GM12873 (cell line): ENCODE measurements around the gene ADGRA1.

Source experiments
- CTCF ChIP-seq: IDR thresholded peaks from 2 replicates; pipeline ENCODE4 v1.5.1; 2012; ENCODE audit warnings: low read depth, mild to moderate bottlenecking, moderate library complexity, low read length, control low read depth; ENCODE audit not compliant: insufficient read depth; ENCODE audit errors: missing control alignments

ADGRA1 gene

DNA sequence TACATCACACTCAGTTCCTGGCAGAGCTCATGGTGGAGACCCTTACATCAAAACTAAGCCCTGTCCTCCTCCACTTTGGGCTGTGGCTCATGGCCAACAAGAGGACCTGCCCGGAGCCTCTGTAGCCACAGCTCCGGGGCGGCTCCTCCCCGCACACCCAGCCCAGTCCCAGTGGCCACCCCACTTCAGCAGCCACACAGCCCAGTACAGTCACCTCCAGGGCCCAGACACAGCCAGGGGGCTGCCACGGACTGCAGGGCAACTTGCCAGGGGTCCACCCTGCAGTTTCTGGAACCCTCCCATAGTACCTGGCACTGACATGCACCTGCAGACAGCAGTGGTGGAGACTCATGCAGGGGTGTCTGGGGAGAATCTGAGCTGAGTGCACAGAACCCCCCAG, 11.8 kb downstream of the ADGRA1 start:
- TF ChIP-seq CTCF: no peak

- TF ChIP-seq CTCF: no peak
Observed at GRCh38 chr10:133100186-133100585, 12.5 kb downstream of the ADGRA1 start.

DNA sequence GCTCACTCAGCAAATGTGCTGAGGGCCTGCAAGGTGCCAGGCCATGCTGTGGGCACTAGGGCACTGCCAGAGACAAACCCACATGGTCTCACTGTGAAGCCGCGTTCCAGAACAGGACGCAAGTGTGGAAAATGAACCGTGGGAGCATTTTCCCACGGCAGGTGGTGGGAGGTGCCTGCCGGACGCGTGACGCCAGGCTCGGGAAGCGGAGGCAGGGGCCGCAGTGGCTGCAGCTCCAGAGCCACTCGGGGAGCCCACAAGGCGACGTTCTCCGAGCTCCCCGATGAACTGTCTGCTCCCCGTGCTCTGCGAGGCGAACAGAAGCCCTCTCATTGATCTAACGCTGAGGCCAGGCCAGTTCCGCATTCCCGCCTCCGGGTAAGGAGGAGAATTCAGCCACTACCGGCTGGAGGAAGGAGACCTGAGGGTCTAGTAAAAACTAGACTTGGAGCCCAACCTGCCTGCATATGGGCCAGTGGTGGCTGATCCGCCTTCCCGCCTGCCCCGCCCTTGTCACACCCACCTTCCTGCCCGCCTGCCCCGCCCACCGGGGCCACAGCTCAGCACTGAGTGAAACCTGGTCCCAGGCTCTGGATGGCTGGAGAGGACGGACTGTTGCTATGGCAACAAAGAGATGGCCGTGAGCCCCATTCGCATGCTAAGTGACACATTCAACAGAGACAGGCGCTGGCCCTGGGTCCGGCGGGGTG, 13.1 kb downstream of the ADGRA1 start:
- no peak for TF ChIP-seq CTCF

DNA sequence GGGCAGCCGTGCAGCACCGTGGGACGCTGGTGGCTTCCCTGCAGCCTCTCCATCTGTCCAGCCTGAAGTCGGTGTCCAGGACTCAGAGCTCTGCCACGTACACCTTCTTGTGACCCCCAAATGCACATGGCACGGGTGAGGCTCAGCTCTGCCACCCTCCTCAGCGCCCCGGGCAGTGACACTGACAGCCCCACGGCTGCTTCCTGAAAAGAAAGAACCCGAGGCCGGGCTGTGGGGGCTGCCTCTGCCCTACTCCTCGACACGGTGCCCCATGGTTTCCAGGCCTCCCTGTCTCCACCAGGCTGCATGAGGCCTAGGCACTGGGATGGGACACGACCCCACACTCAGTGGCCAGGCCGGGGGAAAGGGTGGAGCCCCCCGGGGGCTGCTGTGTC, 13.7 kb downstream of the ADGRA1 start:
- no peak for TF ChIP-seq CTCF

GRCh38 chr10:133102415-133103095, 14.8 kb downstream of the ADGRA1 start:
- no peak for TF ChIP-seq CTCF

DNA sequence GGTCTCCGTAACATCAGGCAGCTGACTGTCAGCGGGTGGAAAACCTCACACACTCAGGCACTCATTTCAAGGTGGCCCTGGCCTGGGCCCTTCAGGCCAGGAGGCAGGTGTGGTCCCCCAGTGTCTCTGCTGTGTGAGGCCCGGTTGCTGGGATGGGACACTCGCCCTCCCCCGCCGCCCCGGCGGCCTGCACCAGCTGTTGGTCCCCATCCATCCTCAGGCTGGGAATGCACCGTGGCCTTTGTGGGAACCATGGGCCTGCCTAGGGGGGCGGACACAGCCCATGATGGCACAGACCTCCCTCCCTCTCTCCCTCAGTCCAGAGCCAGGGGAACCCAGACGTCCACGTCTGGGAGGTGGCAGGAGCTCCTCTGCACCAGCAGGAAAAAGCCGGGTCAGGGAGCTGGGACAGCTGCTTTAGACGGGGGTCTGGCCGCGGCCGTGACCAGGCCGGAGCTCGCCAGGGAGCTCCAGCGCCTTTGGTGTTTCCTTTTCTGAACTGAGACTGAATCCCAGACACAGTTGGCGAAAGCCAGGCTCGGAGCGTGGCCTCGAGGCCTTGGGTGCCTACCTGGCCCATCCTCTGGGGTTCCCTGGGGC, 15.7 kb downstream of the ADGRA1 start:
- no peak for TF ChIP-seq CTCF
